ENCODE measurements around the gene ARRDC2.
A peak's percentile ranks its signal among the peaks of the same experiment; 100 is the strongest.

DNA sequence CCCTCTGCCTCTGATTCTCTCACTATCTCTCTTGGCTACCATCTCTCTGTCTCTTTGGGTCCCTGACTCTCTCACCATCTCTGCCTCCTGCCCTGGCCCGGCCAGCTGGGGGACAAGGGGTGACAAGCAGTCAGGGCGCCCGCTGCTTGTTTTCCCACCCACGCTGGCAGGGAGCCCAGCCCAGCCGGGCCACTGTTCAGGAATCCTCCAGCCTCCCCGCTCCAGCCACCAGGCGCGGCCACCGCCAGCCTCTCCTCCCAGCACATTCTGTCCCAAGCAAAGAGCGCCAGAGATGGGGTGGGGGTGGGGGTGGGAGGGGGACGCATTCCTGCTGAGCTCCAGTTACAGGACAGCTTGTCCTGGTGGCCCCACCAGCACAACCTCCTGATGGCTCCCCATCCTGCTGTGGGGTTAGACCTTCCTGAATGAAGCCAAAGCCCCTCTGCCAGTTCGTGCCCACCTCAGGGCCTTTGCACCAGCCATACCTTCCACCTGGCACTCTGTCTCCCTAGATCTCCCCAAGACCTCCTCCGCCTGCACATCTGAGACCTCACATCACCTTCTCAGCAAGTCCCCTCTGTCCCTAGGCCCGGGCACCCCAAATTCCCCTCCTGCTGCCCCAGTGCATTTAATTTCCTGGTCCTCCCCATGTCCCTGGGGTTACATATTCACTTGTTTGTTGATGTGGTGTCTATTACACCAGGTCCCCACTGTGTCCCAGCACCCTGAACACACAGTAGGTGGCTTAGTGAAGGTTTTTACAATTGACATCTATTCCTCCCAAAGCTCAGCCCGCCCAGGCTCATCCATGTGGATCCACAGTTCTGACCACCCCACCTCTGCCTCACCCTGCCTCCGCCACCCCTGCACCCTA is 12.5 kb downstream of the ARRDC2 start:
- TF ChIP-seq CTCF (IDR thresholded peaks at IDR 0.05; ENCODE audit: low read depth, low read length, missing input control) (peak; percentile 12), REST (IDR thresholded peaks at IDR 0.05) (no peak), YY1 (IDR thresholded peaks at IDR 0.05) (no peak)
